ENCODE results near the gene INTS6.

GRCh38 chr13:51323824-51324511 lies 128.9 kb downstream of the INTS6 start:
- TF ChIP-seq, protein P1, sequence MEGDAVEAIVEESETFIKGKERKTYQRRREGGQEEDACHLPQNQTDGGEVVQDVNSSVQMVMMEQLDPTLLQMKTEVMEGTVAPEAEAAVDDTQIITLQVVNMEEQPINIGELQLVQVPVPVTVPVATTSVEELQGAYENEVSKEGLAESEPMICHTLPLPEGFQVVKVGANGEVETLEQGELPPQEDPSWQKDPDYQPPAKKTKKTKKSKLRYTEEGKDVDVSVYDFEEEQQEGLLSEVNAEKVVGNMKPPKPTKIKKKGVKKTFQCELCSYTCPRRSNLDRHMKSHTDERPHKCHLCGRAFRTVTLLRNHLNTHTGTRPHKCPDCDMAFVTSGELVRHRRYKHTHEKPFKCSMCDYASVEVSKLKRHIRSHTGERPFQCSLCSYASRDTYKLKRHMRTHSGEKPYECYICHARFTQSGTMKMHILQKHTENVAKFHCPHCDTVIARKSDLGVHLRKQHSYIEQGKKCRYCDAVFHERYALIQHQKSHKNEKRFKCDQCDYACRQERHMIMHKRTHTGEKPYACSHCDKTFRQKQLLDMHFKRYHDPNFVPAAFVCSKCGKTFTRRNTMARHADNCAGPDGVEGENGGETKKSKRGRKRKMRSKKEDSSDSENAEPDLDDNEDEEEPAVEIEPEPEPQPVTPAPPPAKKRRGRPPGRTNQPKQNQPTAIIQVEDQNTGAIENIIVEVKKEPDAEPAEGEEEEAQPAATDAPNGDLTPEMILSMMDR (IDR thresholded peaks at IDR 0.05) = no peak
- no peak for TF ChIP-seq POLR2A (IDR thresholded peaks at IDR 0.05)
